ENCODE results near the gene GRIK4.

DNA sequence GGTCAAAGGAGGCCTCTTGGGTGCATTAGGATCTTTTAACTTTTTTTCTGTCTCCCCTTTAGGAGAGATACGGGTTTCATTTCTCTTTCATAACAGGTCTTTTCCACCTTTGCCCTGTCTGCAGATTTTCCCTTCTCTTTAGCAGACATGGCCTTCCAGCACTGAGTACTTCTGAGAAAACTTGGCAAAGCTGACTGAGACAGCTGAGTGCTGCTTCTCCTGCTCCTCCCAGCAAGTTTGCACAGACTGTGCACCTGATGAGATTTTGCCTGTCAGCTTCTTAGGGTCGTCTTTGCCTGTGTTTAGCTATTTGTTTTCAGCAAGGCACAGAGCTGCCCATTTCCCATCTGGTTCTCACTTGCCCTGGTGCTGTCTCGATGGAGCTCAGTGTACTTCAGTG lies 424.8 kb downstream of the GRIK4 start:
- no peak for TF ChIP-seq POLR2AphosphoS5 (IDR thresholded peaks at IDR 0.05; ENCODE audit: low read depth, low read length)
- TF ChIP-seq, protein P1, sequence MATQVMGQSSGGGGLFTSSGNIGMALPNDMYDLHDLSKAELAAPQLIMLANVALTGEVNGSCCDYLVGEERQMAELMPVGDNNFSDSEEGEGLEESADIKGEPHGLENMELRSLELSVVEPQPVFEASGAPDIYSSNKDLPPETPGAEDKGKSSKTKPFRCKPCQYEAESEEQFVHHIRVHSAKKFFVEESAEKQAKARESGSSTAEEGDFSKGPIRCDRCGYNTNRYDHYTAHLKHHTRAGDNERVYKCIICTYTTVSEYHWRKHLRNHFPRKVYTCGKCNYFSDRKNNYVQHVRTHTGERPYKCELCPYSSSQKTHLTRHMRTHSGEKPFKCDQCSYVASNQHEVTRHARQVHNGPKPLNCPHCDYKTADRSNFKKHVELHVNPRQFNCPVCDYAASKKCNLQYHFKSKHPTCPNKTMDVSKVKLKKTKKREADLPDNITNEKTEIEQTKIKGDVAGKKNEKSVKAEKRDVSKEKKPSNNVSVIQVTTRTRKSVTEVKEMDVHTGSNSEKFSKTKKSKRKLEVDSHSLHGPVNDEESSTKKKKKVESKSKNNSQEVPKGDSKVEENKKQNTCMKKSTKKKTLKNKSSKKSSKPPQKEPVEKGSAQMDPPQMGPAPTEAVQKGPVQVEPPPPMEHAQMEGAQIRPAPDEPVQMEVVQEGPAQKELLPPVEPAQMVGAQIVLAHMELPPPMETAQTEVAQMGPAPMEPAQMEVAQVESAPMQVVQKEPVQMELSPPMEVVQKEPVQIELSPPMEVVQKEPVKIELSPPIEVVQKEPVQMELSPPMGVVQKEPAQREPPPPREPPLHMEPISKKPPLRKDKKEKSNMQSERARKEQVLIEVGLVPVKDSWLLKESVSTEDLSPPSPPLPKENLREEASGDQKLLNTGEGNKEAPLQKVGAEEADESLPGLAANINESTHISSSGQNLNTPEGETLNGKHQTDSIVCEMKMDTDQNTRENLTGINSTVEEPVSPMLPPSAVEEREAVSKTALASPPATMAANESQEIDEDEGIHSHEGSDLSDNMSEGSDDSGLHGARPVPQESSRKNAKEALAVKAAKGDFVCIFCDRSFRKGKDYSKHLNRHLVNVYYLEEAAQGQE (IDR thresholded peaks at IDR 0.05; ENCODE audit: low read depth, low read length): no peak
- no peak for TF ChIP-seq RFX5 (IDR thresholded peaks at IDR 0.05; ENCODE audit: low read length)

All from SK-N-SH (cell line).